MCF 10A (cell line): ENCODE data around the gene ITGB1. TPM values are rescaled to one million over a fixed set of nuclear protein-coding genes. Genes with fewer than 3 reads are reported as not detected.

Experiments used
- BruUV-seq: library from RNA; stranded (reverse); fragments of 400-500 nt; replicated peaks from 2 replicates; lab custom pipeline; 2021; lab: Mats Ljungman, UMichigan
- CTCF ChIA-PET: fragments of 300-600 bp; sonication (Branson Sonifier 250); formaldehyde crosslinking; extraction: SDS; loops from one replicate; lab custom pipeline; 2021; ENCODE audit warnings: antibody characterized with exemption, inconsistent platforms; lab: Yijun Ruan, JAX
- POLR2A ChIA-PET: fragments of 300-600, 350-650 bp; sonication (Branson Sonifier 250); formaldehyde crosslinking; extraction: SDS; loops from one replicate; lab custom pipeline; 2020; ENCODE audit warnings: antibody characterized with exemption, inconsistent platforms; lab: Yijun Ruan, JAX
- DNase-seq: peaks from one replicate; pipeline ENCODE4 v3.0.0-alpha.2; 2018; ENCODE audit not compliant: unreplicated experiment
- H3K27ac Mint-ChIP-seq: one replicate; pipeline ENCODE4 v1.8.0; 2022; ENCODE audit warnings: mild to moderate bottlenecking, low read depth, mixed read lengths; ENCODE audit not compliant: unreplicated experiment
- H3K27me3 Mint-ChIP-seq: one replicate; pipeline ENCODE4 v1.8.0; 2022; ENCODE audit warnings: mixed read lengths; ENCODE audit not compliant: insufficient read depth, unreplicated experiment
- H3K36me3 Mint-ChIP-seq: one replicate; pipeline ENCODE4 v1.8.0; 2022; ENCODE audit warnings: mild to moderate bottlenecking, moderate library complexity, mixed read lengths; ENCODE audit not compliant: insufficient read depth, unreplicated experiment
- H3K4me1 Mint-ChIP-seq: one replicate; pipeline ENCODE4 v1.8.0; 2022; ENCODE audit warnings: mixed read lengths; ENCODE audit not compliant: insufficient read depth, unreplicated experiment
- H3K4me3 Mint-ChIP-seq: one replicate; pipeline ENCODE4 v1.8.0; 2022; ENCODE audit warnings: mild to moderate bottlenecking, moderate library complexity, mixed read lengths; ENCODE audit not compliant: unreplicated experiment
- H3K9me3 Mint-ChIP-seq: one replicate; pipeline ENCODE4 v1.8.0; 2022; ENCODE audit warnings: mixed read lengths; ENCODE audit not compliant: unreplicated experiment
- intact Hi-C: fragments of 100-400 bp; cut with micrococcal nuclease; formaldehyde crosslinking; loops from 2 replicates; pipeline ENCODE4 v1.14.1; 2022
- total RNA-seq: library from RNA; stranded (reverse); gene quantifications from 2 replicates; pipeline ENCODE4 v1.2.3, GENCODE V29; 2022
- TF ChIP-seq, protein P1 (sequence below): fragments of 200-600 bp; IDR thresholded peaks from one replicate; pipeline ENCODE4 v1.8.0; 2022; ENCODE audit warnings: antibody characterized with exemption, mild to moderate bottlenecking; ENCODE audit not compliant: unreplicated experiment

Gene ITGB1
- total RNA-seq, 1 experiment from 2014 or later, result 703 TPM

DNA sequence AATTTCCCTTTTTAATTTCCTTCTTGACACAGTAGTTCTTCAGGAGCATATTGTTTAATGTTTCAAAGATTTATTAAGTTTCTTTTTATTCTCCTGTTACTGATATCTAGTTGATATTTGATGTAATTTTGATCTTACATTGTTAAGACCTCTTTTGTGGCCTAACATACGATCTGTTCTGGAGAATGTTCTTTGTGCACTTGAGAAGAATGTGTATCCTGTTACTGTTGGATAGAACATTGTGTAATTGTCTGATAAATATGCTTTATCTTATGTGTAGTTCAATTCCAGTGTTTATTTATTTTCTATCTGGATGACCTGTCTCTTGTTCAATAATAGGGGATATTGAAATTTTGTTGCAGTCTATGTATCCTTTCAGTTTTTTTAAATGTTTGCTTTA lies 106.7 kb downstream of the ITGB1 start:
- ChIA-PET POLR2A (no interaction called here), CTCF (no interaction called here)
- TF ChIP-seq, protein P1, sequence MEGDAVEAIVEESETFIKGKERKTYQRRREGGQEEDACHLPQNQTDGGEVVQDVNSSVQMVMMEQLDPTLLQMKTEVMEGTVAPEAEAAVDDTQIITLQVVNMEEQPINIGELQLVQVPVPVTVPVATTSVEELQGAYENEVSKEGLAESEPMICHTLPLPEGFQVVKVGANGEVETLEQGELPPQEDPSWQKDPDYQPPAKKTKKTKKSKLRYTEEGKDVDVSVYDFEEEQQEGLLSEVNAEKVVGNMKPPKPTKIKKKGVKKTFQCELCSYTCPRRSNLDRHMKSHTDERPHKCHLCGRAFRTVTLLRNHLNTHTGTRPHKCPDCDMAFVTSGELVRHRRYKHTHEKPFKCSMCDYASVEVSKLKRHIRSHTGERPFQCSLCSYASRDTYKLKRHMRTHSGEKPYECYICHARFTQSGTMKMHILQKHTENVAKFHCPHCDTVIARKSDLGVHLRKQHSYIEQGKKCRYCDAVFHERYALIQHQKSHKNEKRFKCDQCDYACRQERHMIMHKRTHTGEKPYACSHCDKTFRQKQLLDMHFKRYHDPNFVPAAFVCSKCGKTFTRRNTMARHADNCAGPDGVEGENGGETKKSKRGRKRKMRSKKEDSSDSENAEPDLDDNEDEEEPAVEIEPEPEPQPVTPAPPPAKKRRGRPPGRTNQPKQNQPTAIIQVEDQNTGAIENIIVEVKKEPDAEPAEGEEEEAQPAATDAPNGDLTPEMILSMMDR, result no peak
- H3K27me3 Mint-ChIP-seq, result no peaks in the 10 kb centered on the region
- no peak for DNase-seq
- no peaks in the 10 kb centered on the region for H3K9me3 Mint-ChIP-seq
- H3K27ac Mint-ChIP-seq, result no peak overlapping the region
- H3K36me3 Mint-ChIP-seq, result no peaks in the 10 kb centered on the region
- no TSS peak for BruUV-seq
- H3K4me1 Mint-ChIP-seq, result no peaks in the 10 kb centered on the region
- intact Hi-C loops, result no loop called here
- H3K4me3 Mint-ChIP-seq, result no peak overlapping the region
